Activated CD8-positive, alpha-beta T cell treated with anti-CD3 and anti-CD28 coated beads for 36 hours (primary cell): ENCODE measurements around the gene LHX3. TPM values are rescaled to one million over a fixed set of nuclear protein-coding genes. Genes with fewer than 3 reads are reported as not detected.
"Not testable (repeated sequence)": the region's sequence is repeated elsewhere in the genome, so short reads cannot be mapped to it uniquely, and the experiment has no call there.

Source experiments
- ATAC-seq: fragments of 200-7000 bp; cut with Tn5 transposase; one replicate; pipeline ENCODE4 v1.10.0; 2021; ENCODE audit warnings: mild to moderate bottlenecking, moderate library complexity
- CTCF ChIA-PET: fragments of 350-600 bp; sonication (Branson Sonifier 250); formaldehyde crosslinking; loops from one replicate; lab custom pipeline; 2021; ENCODE audit warnings: antibody characterized with exemption; lab: Charles Lee
- POLR2A ChIA-PET: fragments of 350-600 bp; sonication (Branson Sonifier 250); formaldehyde crosslinking; loops from one replicate; lab custom pipeline; 2021; ENCODE audit warnings: antibody characterized with exemption; lab: Charles Lee
- DNase-seq: peaks from one replicate; pipeline ENCODE4 v3.0.0-alpha.2; 2020
- H3K27ac Mint-ChIP-seq: one replicate; pipeline ENCODE4 v1.8.0; 2021; ENCODE audit warnings: mild to moderate bottlenecking, mixed read lengths
- H3K27me3 Mint-ChIP-seq: one replicate; pipeline ENCODE4 v1.8.0; 2021; ENCODE audit warnings: mixed read lengths
- H3K36me3 Mint-ChIP-seq: one replicate; pipeline ENCODE4 v1.8.0; 2021; ENCODE audit warnings: low read depth, mixed read lengths
- H3K4me1 Mint-ChIP-seq: one replicate; pipeline ENCODE4 v1.8.0; 2021; ENCODE audit warnings: low read depth, mixed read lengths
- H3K4me3 Mint-ChIP-seq: one replicate; pipeline ENCODE4 v1.8.0; 2021; ENCODE audit warnings: mild to moderate bottlenecking, moderate library complexity, mixed read lengths
- H3K9me3 Mint-ChIP-seq: one replicate; pipeline ENCODE4 v1.8.0; 2021; ENCODE audit warnings: mixed read lengths
- intact Hi-C: fragments of 100-400 bp; cut with micrococcal nuclease; formaldehyde crosslinking; loops from one replicate; pipeline ENCODE4 v1.10.0; 2022
- total RNA-seq, 2 experiments: library from RNA; stranded (reverse); gene quantifications; one replicate each; pipeline ENCODE4 v1.2.3, GENCODE V29; 2021
- TF ChIP-seq, protein P1 (sequence below): fragments of 200-600 bp; IDR thresholded peaks from one replicate; pipeline ENCODE4 v1.8.0; 2022; ENCODE audit warnings: antibody characterized with exemption, mild to moderate bottlenecking

Gene LHX3
- total RNA-seq, 2 experiments from 2014 or later, result not detected

DNA sequence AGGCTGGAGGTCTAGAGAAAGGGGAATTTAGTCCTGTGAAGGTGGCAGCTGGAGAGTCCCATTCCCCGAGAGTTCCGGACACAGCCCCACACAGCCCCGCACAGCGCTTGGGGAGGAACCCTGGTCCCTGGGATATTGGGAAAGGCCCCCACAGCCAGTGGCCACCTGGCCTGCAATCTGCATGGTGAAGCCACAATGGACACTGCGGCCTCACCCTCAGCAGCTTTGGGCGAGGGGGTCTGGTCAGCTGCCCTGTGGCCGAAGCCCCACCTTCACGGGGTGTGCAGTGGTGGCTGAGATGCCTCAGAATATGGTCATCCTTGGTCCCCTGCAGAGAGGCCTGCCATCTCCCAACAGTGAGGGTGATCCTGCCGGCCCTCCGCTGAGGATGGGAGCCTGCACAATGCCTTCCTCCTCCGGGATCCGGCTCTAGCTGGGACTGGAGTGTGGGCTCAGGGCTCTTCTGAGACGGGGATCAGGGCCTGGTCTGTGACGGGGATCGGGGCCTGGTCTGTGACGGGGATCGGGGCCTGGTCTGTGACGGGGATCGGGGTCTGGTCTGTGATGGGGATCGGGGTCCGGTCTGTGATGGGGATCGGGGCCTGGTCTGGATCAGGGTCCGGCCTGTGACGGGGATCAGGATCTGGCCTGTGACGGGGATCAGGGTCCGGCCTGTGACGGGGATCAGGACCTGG, 52.9 kb downstream of the LHX3 start:
- Mint-ChIP-seq H3K4me1 (no peaks in the 10 kb centered on the region), H3K4me3 (no peak overlapping the region), H3K27ac (no peak overlapping the region), H3K36me3 (no peaks in the 10 kb centered on the region), H3K9me3 (no peaks in the 10 kb centered on the region), H3K27me3 (no peaks in the 10 kb centered on the region)
- TF ChIP-seq, protein P1, sequence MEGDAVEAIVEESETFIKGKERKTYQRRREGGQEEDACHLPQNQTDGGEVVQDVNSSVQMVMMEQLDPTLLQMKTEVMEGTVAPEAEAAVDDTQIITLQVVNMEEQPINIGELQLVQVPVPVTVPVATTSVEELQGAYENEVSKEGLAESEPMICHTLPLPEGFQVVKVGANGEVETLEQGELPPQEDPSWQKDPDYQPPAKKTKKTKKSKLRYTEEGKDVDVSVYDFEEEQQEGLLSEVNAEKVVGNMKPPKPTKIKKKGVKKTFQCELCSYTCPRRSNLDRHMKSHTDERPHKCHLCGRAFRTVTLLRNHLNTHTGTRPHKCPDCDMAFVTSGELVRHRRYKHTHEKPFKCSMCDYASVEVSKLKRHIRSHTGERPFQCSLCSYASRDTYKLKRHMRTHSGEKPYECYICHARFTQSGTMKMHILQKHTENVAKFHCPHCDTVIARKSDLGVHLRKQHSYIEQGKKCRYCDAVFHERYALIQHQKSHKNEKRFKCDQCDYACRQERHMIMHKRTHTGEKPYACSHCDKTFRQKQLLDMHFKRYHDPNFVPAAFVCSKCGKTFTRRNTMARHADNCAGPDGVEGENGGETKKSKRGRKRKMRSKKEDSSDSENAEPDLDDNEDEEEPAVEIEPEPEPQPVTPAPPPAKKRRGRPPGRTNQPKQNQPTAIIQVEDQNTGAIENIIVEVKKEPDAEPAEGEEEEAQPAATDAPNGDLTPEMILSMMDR, result no peak
- POLR2A ChIA-PET, result no interaction called here
- DNase-seq, result no peak
- intact Hi-C loops, result no loop called here
- ATAC-seq, result no peak
- CTCF ChIA-PET, result interaction anchor here (1.2 kb wide), 1 partner anchor 13 kb away, joined by 3 read pairs; no protein-coding TSS in a partner anchor

DNA sequence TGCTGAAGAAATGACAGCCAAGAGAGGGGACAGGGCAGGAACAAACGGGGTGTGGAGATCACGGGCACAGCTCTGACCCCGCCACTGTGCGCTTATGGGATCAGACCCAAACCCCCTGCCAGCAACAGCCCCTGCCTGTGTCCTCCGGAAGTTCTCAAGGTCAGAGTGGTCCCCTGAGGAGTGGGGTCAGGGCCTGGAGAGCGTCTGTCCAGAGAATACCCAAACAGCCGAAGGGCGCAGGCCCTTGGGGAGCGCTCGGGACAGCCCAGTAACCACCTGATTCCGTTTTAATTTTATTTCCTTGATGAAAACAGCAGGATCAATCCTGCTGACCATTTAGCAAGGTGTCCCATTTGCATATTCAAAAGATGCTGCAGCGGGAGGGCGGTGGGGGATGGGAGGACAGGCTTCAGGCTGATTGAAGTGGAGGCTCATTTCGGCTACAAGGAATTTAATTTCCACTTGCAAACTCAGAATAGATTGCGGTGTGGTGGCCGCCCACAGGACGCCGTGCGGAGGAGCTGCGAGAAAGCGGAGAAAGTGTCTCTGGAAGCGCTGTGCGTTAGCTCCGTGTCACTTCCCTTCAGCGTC, 53.6 kb downstream of the LHX3 start:
- H3K4me3 Mint-ChIP-seq, result no peak overlapping the region
- intact Hi-C loops, result no loop called here
- DNase-seq (peak; percentile 24), ATAC-seq (no peak)
- ChIA-PET POLR2A (no interaction called here), CTCF (interaction anchor here (1.2 kb wide), 1 partner anchor 12 kb away, joined by 3 read pairs; no protein-coding TSS in a partner anchor)
- H3K36me3 Mint-ChIP-seq, result no peaks in the 10 kb centered on the region
- H3K9me3 Mint-ChIP-seq, result no peaks in the 10 kb centered on the region
- no peak overlapping the region for H3K27ac Mint-ChIP-seq
- TF ChIP-seq, protein P1, result no peak
- H3K27me3 Mint-ChIP-seq, result peaks cover 3% of the 10 kb centered on the region
- no peaks in the 10 kb centered on the region for H3K4me1 Mint-ChIP-seq

DNA sequence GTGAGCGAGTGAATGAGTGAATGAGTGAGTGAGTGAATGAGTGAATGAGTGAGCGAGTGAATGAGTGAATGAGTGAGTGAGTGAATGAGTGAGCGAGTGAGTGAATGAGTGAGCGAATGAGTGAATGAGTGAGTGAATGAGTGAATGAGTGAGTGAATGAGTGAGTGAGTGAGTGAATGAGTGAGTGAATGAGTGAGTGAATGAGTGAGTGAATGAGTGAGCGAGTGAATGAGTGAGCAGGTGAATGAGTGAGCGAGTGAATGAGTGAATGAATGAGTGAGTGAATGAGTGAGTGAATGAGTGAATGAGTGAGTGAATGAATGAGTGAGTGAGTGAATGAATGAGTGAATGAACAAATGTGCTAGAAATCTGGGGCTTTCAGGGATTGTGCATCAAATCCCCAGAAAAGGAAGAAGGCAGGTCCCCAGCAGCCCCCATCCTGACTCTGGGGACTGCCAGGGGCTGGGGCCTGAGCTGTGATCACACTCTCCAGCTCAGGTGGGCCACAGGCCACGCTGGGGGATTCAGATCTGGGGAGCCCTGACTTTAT, 54.2 kb downstream of the LHX3 start:
- H3K4me3 Mint-ChIP-seq, DNase-seq, H3K27me3 Mint-ChIP-seq, H3K27ac Mint-ChIP-seq, H3K36me3 Mint-ChIP-seq, H3K9me3 Mint-ChIP-seq, POLR2A ChIA-PET, H3K4me1 Mint-ChIP-seq, intact Hi-C loops: not testable (repeated sequence)
- ATAC-seq, result peak; percentile 27
- CTCF ChIA-PET, result interaction anchor here (1.2 kb wide), 1 partner anchor 11 kb away, joined by 3 read pairs; no protein-coding TSS in a partner anchor

DNA sequence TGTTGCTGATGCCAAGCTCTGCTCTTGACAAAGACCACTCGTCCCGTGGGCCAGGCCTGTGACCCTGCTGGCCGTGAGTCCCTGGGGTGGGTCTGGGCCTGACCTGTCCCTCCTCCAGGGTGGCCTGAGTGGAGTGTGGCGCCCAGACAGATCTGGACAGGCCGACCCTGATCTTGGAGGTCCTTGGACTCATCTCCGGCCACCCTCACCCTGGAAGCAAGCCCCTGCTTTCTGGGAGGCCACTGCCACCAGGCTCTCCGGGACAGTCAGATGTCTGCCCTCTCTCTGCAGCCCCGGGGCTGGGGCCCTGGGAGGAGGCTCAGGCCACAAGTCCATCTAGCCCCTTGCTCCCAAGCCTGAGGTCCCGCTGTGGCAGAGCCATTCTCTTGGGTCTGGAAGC, 55.1 kb downstream of the LHX3 start:
- DNase-seq, result no peak
- ChIA-PET CTCF (no interaction called here), POLR2A (no interaction called here)
- Mint-ChIP-seq H3K27me3 (peaks cover 7% of the 10 kb centered on the region), H3K4me3 (no peak overlapping the region), H3K4me1 (no peaks in the 10 kb centered on the region), H3K27ac (no peak overlapping the region), H3K9me3 (no peaks in the 10 kb centered on the region), H3K36me3 (no peaks in the 10 kb centered on the region)
- no peak for ATAC-seq
- TF ChIP-seq, protein P1, result no peak
- intact Hi-C loops, result no loop called here

DNA sequence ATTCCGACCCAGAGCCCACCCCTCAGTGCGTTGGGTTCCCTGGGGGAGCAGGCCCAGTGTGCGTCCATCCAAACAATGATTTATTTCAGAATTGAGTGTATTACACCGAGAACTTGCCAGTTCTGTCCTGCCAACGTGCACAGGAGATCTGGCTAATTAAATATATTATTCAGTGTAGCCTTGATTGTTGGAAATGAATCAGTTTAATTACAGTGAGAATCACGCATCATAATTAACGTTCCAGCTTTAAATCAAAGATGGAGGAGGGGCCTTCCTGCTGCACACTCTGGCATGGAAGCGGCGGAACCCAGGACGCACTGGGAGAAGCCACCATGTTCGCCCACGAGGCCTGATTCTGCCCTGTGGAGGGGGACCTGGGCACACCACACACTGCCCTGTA, 55.6 kb downstream of the LHX3 start:
- Mint-ChIP-seq H3K9me3 (no peaks in the 10 kb centered on the region), H3K36me3 (no peaks in the 10 kb centered on the region), H3K4me3 (no peak overlapping the region), H3K27ac (no peak overlapping the region), H3K27me3 (peaks cover 7% of the 10 kb centered on the region), H3K4me1 (no peaks in the 10 kb centered on the region)
- TF ChIP-seq, protein P1, result no peak
- ChIA-PET CTCF (interaction anchor here (0.9 kb wide), 1 partner anchor 10 kb away, joined by 3 read pairs; no protein-coding TSS in a partner anchor), POLR2A (no interaction called here)
- intact Hi-C loops, result no loop called here
- DNase-seq (no peak), ATAC-seq (no peak)
